Peyer's patch (tissue), 4 donors: Measurements from ENCODE around the gene DHRSX. TPM values are rescaled to one million over a fixed set of nuclear protein-coding genes. Genes with fewer than 3 reads are reported as not detected.
"Not testable (repeated sequence)": the region's sequence is repeated elsewhere in the genome, so short reads cannot be mapped to it uniquely, and the experiment has no call there.

ENCODE experiments used
- DNase-seq, 3 donors: peaks; one replicate each; pipeline ENCODE4 v3.0.0-alpha.2; 2017 to 2019
- H3K27ac ChIP-seq, 4 donors: fragments of 200-600 bp; sonication (generic); one replicate each; pipeline ENCODE4 v1.5.1; 2016 to 2019
- H3K27me3 ChIP-seq, 2 donors: fragments of 200-600 bp; sonication (generic); one replicate each; pipeline ENCODE4 v1.5.1; 2019
- H3K36me3 ChIP-seq, 3 donors: fragments of 200-600 bp; sonication (generic); one replicate each; pipeline ENCODE4 v1.5.1; 2016 to 2019
- H3K4me1 ChIP-seq, 4 donors: fragments of 200-600 bp; sonication (generic); one replicate each; pipeline ENCODE4 v1.5.1; 2016 to 2019
- H3K4me3 ChIP-seq, 4 donors: fragments of 200-600 bp; sonication (generic); 1 replicate in 3 of 4; 2 replicates in 1 of 4; pipeline ENCODE4 v1.5.1; 2016 to 2019; ENCODE audit warnings: mild to moderate bottlenecking in 1 of 4
- H3K9me3 ChIP-seq, 4 donors: fragments of 200-600 bp; sonication (generic); one replicate each; pipeline ENCODE4 v1.5.1; 2016 to 2019; ENCODE audit warnings: mild to moderate bottlenecking in 1 of 4
- CTCF ChIP-seq, 6 experiments: fragments of 450-650 bp in 4 of 6; fragments of 200-600 bp in 2 of 6; sonication (generic) in 1 of 6; IDR thresholded peaks; one replicate each; pipeline ENCODE4 v1.5.1; 2017 to 2019; ENCODE audit warnings: antibody characterized with exemption in 6 of 6, mild to moderate bottlenecking in 3 of 6, moderate library complexity in 1 of 6
- POLR2A ChIP-seq, 2 donors: fragments of 450-650 bp; IDR thresholded peaks; one replicate each; pipeline ENCODE4 v1.5.1; 2017; ENCODE audit warnings: antibody characterized with exemption in 2 of 2, mild to moderate bottlenecking in 2 of 2, moderate library complexity in 2 of 2
- total RNA-seq, 4 donors: library from RNA; depleted of rRNA; stranded (reverse); fragments of >200 nt; gene quantifications; one replicate each; pipeline ENCODE4 v1.1.0, GENCODE V29; 2016

The DHRSX gene
- total RNA-seq, 4 donors from 2014 or later = 21.5 to 55.4 (median 40.4) TPM

GRCh38 chrX:2313864-2314640 is 186.7 kb downstream of the DHRSX start:
- no peaks in the 10 kb centered on the region for H3K36me3 ChIP-seq
- H3K9me3 ChIP-seq = no peaks in the 10 kb centered on the region
- H3K4me1 ChIP-seq = no peaks in the 10 kb centered on the region
- no peak for DNase-seq
- no peak overlapping the region for H3K27ac ChIP-seq
- H3K4me3 ChIP-seq = no peak overlapping the region
- TF ChIP-seq POLR2A (IDR thresholded peaks at IDR 0.05) (no peak), CTCF (IDR thresholded peaks at IDR 0.05) (no peak)
- no peaks in the 10 kb centered on the region for H3K27me3 ChIP-seq

- H3K4me3 ChIP-seq, H3K9me3 ChIP-seq, H3K27ac ChIP-seq, H3K4me1 ChIP-seq, DNase-seq, H3K27me3 ChIP-seq, H3K36me3 ChIP-seq: not testable (repeated sequence)
Measured at GRCh38 chrX:2312061-2312591, 188.7 kb downstream of the DHRSX start.

- no peaks in the 10 kb centered on the region for H3K9me3 ChIP-seq
- H3K4me1 ChIP-seq = no peaks in the 10 kb centered on the region
- TF ChIP-seq POLR2A (IDR thresholded peaks at IDR 0.05) = no peak
- no peak for TF ChIP-seq CTCF (IDR thresholded peaks at IDR 0.05)
- H3K4me3 ChIP-seq = no peak overlapping the region
- H3K27me3 ChIP-seq = no peaks in the 10 kb centered on the region
- no peaks in the 10 kb centered on the region for H3K36me3 ChIP-seq
- no peak overlapping the region for H3K27ac ChIP-seq
- no peak for DNase-seq
Measured at GRCh38 chrX:2311501-2311900, 189.3 kb downstream of the DHRSX start.

- Histone ChIP-seq H3K27ac (no peak overlapping the region), H3K4me1 (no peaks in the 10 kb centered on the region), H3K36me3 (no peaks in the 10 kb centered on the region), H3K9me3 (no peaks in the 10 kb centered on the region), H3K4me3 (no peak overlapping the region), H3K27me3 (no peaks in the 10 kb centered on the region)
- TF ChIP-seq CTCF (IDR thresholded peaks at IDR 0.05) (no peak), POLR2A (IDR thresholded peaks at IDR 0.05) (no peak)
- no peak for DNase-seq
Measured at GRCh38 chrX:2301901-2302300, 198.9 kb downstream of the DHRSX start.

- no peaks in the 10 kb centered on the region for H3K36me3 ChIP-seq
- H3K4me1 ChIP-seq = no peaks in the 10 kb centered on the region
- no peak for DNase-seq
- no peak overlapping the region for H3K27ac ChIP-seq
- no peaks in the 10 kb centered on the region for H3K9me3 ChIP-seq
- no peaks in the 10 kb centered on the region for H3K27me3 ChIP-seq
- no peak overlapping the region for H3K4me3 ChIP-seq
- no peak for TF ChIP-seq CTCF (IDR thresholded peaks at IDR 0.05)
- TF ChIP-seq POLR2A (IDR thresholded peaks at IDR 0.05) = no peak
Measured at GRCh38 chrX:2299871-2300270, 200.9 kb downstream of the DHRSX start.

- H3K36me3 ChIP-seq = peaks cover 0 to 5% (median 0%) of the 10 kb centered on the region in 3 donors
- no peaks in the 10 kb centered on the region for H3K9me3 ChIP-seq
- H3K4me1 ChIP-seq = no peaks in the 10 kb centered on the region
- no peaks in the 10 kb centered on the region for H3K27me3 ChIP-seq
- no peak overlapping the region for H3K27ac ChIP-seq
- no peak for TF ChIP-seq POLR2A (IDR thresholded peaks at IDR 0.05)
- TF ChIP-seq CTCF (IDR thresholded peaks at IDR 0.05) = no peak
- DNase-seq = no peak
- no peak overlapping the region for H3K4me3 ChIP-seq
Measured at GRCh38 chrX:2286731-2287130, 214.0 kb downstream of the DHRSX start.
